C4-2B (cell line): ENCODE measurements around the gene FOXRED2.

Source experiments
- CTCF ChIP-seq: fragments of 450-650 bp; conservative IDR thresholded peaks from 2 replicates; pipeline ENCODE4 v1.5.1; 2017; ENCODE audit warnings: mild to moderate bottlenecking
- ZFX ChIP-seq: fragments of 450-650 bp; IDR thresholded peaks from 2 replicates; pipeline ENCODE4 v1.6.1; 2017

DNA sequence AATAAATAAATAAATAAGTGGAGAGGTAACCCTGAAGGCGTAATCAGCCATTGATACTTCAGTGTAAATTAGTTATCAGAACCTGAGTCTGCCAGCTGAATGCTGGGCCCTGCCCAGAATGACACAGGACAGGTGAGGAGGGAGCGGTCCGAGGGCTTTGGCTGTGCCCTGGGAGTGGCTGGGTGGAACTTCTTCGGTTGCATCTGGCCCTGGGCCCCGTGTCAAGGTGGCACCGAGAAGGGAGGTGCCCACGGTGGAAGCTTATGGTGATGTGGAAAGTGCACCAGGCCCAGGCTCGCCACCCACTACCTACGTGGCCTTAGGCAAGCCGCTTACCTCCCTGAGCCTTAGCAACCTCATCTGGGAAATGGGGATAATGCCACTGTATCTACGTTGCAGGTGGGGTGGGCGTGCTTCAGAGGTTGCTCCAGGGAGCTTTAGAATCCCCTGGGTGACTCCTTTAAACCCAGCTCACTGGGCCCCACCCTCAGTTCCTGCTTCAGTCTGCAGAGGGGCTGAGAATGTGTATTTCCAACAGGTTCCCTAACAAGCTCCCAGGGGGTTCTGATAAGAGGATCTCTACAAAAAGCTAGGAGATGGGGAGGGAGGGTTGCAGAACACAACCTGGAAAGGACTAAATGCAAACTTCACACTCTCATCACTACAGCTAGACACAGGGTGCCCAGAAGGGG lies 64.2 kb downstream of the FOXRED2 start:
- no peak for TF ChIP-seq CTCF
- no peak for TF ChIP-seq ZFX
